Osteocyte (in vitro differentiated cells): ENCODE data around the gene AOPEP. TPM values are rescaled to one million over a fixed set of nuclear protein-coding genes. Genes with fewer than 3 reads are reported as not detected.

Experiments used
- DNase-seq: peaks from one replicate; pipeline ENCODE4 v3.0.0; 2021; ENCODE audit warnings: mixed read lengths; ENCODE audit not compliant: unreplicated experiment; ENCODE audit errors: extremely low spot score
- H3K27ac Mint-ChIP-seq: one replicate; pipeline ENCODE4 v1.8.0; 2021; ENCODE audit warnings: mild to moderate bottlenecking, mixed read lengths; ENCODE audit not compliant: unreplicated experiment
- H3K27me3 Mint-ChIP-seq: one replicate; pipeline ENCODE4 v1.8.0; 2021; ENCODE audit warnings: mixed read lengths; ENCODE audit not compliant: unreplicated experiment
- H3K36me3 Mint-ChIP-seq: one replicate; pipeline ENCODE4 v1.8.0; 2021; ENCODE audit warnings: mixed read lengths; ENCODE audit not compliant: unreplicated experiment
- H3K4me1 Mint-ChIP-seq: one replicate; pipeline ENCODE4 v1.8.0; 2021; ENCODE audit warnings: mixed read lengths; ENCODE audit not compliant: unreplicated experiment
- H3K4me3 Mint-ChIP-seq: one replicate; pipeline ENCODE4 v1.8.0; 2021; ENCODE audit warnings: mild to moderate bottlenecking, moderate library complexity, mixed read lengths; ENCODE audit not compliant: unreplicated experiment
- H3K9me3 Mint-ChIP-seq: one replicate; pipeline ENCODE4 v1.8.0; 2021; ENCODE audit warnings: mixed read lengths; ENCODE audit not compliant: unreplicated experiment
- total RNA-seq: library from RNA; stranded (reverse); gene quantifications from 2 replicates; pipeline ENCODE4 v1.2.1, GENCODE V29; 2021
- TF ChIP-seq, protein P1 (sequence below): fragments of 200-600 bp; sonication (generic); IDR thresholded peaks from 2 replicates; pipeline ENCODE4 v1.5.0; 2021; ENCODE audit warnings: antibody characterized with exemption, mild to moderate bottlenecking, moderate library complexity

Gene AOPEP
- total RNA-seq, 1 donor from 2014 or later, result 108 TPM

DNA sequence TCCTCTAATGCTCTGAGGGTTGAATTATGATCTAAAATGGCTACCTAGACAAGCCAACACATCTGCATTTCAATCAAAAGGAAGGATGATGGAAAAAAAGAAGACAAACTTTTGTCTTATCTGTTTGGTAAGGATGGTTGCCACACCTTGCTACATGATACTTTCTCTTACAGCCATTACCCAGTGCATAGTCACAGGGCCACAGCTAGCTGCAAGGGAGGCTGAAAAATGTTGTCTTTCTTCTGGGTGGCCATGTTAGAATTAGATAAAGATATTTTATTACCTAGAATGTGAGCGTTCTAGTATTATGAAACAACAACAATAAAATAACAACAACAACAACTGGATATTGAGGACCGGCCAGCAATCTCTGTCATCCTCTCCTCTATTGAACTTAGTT lies 4.7 kb upstream of the AOPEP start:
- DNase-seq, result no peak
- Mint-ChIP-seq H3K4me3 (no peak overlapping the region), H3K36me3 (no peaks in the 10 kb centered on the region), H3K4me1 (peaks cover 1% of the 10 kb centered on the region), H3K27me3 (peaks cover 13% of the 10 kb centered on the region), H3K9me3 (peaks cover 5% of the 10 kb centered on the region), H3K27ac (no peak overlapping the region)
- TF ChIP-seq, protein P1, sequence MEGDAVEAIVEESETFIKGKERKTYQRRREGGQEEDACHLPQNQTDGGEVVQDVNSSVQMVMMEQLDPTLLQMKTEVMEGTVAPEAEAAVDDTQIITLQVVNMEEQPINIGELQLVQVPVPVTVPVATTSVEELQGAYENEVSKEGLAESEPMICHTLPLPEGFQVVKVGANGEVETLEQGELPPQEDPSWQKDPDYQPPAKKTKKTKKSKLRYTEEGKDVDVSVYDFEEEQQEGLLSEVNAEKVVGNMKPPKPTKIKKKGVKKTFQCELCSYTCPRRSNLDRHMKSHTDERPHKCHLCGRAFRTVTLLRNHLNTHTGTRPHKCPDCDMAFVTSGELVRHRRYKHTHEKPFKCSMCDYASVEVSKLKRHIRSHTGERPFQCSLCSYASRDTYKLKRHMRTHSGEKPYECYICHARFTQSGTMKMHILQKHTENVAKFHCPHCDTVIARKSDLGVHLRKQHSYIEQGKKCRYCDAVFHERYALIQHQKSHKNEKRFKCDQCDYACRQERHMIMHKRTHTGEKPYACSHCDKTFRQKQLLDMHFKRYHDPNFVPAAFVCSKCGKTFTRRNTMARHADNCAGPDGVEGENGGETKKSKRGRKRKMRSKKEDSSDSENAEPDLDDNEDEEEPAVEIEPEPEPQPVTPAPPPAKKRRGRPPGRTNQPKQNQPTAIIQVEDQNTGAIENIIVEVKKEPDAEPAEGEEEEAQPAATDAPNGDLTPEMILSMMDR, result no peak

DNA sequence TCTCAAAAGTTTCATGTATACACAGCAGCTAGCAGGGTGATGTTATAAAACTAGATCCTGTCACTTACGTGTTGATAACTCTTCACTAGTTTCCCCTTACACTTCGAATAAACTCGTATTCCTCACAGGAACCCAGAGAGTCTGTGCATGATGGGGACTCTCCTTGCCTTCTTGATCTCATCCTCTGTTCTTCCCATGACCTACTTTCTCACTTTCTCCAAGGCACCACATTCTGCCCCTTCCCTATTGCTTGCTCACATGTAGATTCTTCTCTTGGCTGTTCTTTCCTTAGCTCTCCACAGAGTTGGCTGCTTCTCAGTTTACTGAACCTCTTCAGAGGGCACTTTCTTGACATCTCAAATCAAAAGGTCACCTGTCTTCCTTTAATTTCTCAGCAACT lies 1.2 kb upstream of the AOPEP start:
- Mint-ChIP-seq H3K9me3 (peaks cover 5% of the 10 kb centered on the region), H3K27me3 (no peaks in the 10 kb centered on the region), H3K4me3 (peak overlapping the region; percentile 36), H3K27ac (no peak overlapping the region), H3K4me1 (peaks cover 19% of the 10 kb centered on the region), H3K36me3 (peaks cover 2% of the 10 kb centered on the region)
- TF ChIP-seq, protein P1, result no peak
- peak; percentile 3 for DNase-seq

DNA sequence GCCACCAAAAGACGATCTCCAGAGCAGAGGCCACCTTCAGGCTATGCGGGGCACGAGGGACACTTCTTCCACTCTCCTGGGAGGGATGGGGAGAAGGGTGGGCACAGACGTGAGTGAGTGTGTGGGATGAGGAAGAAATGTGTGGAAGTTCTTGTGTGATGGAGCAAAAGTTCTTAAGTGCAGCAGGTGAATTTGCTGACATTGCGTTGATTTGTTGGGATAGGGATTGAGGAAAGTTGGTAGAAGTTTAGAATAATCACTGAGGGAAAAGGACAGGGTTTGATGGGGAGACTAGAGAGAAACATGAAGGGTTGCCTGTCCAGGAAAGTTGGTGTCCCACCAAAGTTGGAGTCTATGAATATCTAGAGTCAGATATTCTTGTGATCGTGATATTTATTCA lies 2.2 kb downstream of the AOPEP start:
- Mint-ChIP-seq H3K9me3 (no peaks in the 10 kb centered on the region), H3K36me3 (peaks cover 2% of the 10 kb centered on the region), H3K27me3 (no peaks in the 10 kb centered on the region), H3K4me1 (peaks cover 19% of the 10 kb centered on the region), H3K4me3 (no peak overlapping the region), H3K27ac (no peak overlapping the region)
- peak; percentile 32 for DNase-seq
- TF ChIP-seq, protein P1, result no peak

DNA sequence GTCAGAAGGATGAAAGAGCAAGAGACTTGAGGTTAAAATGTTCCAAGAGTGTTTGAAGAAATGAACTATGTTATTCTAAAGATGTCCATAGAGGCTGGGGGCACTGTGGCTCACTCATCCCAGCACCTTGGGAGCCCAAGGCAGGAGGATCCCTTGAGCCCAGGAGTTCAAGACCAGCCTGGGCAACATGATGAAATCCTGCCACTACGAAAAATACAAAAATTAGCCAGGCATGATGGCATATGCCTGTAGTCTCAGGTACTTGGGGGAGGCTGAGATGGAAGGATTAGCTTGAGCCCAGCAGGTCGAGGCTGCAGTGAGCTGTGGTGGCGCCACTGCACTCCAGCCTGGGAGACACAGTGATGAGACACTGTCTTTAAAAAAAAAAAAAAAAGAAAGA lies 2.7 kb downstream of the AOPEP start:
- no peaks in the 10 kb centered on the region for H3K9me3 Mint-ChIP-seq
- peaks cover 19% of the 10 kb centered on the region for H3K4me1 Mint-ChIP-seq
- H3K27me3 Mint-ChIP-seq, result no peaks in the 10 kb centered on the region
- no peak overlapping the region for H3K4me3 Mint-ChIP-seq
- H3K27ac Mint-ChIP-seq, result no peak overlapping the region
- H3K36me3 Mint-ChIP-seq, result peaks cover 2% of the 10 kb centered on the region
- TF ChIP-seq, protein P1, result no peak
- no peak for DNase-seq

DNA sequence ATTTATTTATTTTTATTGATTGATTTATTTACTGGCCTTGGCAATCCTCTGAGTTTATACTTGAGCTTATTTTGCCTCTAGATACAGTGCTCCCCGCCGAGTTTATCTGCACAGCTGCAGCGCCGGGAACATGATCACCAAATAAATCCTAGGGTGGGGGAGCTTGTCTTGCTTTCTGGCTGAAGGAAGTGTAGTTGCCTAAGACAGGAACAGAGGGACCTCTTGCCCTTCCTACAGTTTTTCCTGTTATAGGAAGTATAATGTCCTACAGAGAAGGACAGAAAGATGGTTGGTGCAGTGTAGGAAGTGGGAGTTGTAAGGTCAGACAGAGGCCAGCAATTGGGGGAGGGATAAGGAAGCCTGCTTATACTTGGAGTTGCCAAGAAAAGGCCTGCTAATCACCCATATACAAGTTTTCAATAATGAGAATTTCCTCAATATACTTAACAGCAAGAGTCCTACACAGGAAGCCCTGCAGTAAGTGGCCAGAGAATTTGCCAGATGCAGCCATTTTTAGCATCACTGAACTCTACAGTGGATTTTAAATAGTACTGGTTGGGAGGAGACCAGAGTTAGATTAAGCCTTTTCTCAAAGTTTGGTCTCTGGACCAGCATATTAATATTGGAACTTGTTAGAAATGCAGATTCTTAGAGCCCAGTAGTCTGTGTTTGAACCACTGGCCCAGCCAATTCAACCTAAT lies 7.7 kb downstream of the AOPEP start:
- no peaks in the 10 kb centered on the region for H3K9me3 Mint-ChIP-seq
- H3K4me1 Mint-ChIP-seq, result no peaks in the 10 kb centered on the region
- H3K27ac Mint-ChIP-seq, result no peak overlapping the region
- H3K36me3 Mint-ChIP-seq, result peaks cover 6% of the 10 kb centered on the region
- DNase-seq, result no peak
- no peaks in the 10 kb centered on the region for H3K27me3 Mint-ChIP-seq
- TF ChIP-seq, protein P1, result no peak
- no peak overlapping the region for H3K4me3 Mint-ChIP-seq
